A673 (cell line): ENCODE measurements around the gene CS. TPM values are rescaled to one million over a fixed set of nuclear protein-coding genes. Genes with fewer than 3 reads are reported as not detected.

Experiments
- BruUV-seq: library from RNA; stranded (reverse); fragments of 400-500 nt; replicated peaks from 2 replicates; lab custom pipeline; 2021; lab: Mats Ljungman, UMichigan
- CTCF ChIA-PET: fragments of 300-600 bp; sonication (Branson Sonifier 250); formaldehyde crosslinking; loops from one replicate; lab custom pipeline; 2022; ENCODE audit warnings: antibody characterized with exemption; lab: Charles Lee
- POLR2A ChIA-PET: fragments of 300-600 bp; sonication (Branson Sonifier 250); formaldehyde crosslinking; loops from one replicate; lab custom pipeline; 2022; ENCODE audit warnings: antibody characterized with exemption; ENCODE audit not compliant: low non-redundant PET; lab: Charles Lee
- DNase-seq: peaks from one replicate; pipeline ENCODE4 v3.0.0-alpha.2; 2015; ENCODE audit warnings: low spot score
- H3K27ac ChIP-seq: fragments of 200-600 bp; sonication (generic); 2 replicates; pipeline ENCODE4 v1.5.1; 2016; ENCODE audit warnings: mixed run types, low read depth, mild to moderate bottlenecking, mixed read lengths, antibody characterized with exemption, low read length; ENCODE audit not compliant: poor library complexity, severe bottlenecking
- H3K27me3 ChIP-seq: fragments of 200-600 bp; sonication (generic); replicated peaks from 2 replicates; pipeline ENCODE4 v1.6.1; 2017; ENCODE audit warnings: mixed run types, low read depth, mild to moderate bottlenecking, mixed read lengths, antibody characterized with exemption, low read length; ENCODE audit not compliant: insufficient read depth, poor library complexity
- H3K36me3 ChIP-seq: fragments of 200-600 bp; sonication (generic); 2 replicates; pipeline ENCODE4 v1.6.1; 2016; ENCODE audit warnings: mixed run types, mild to moderate bottlenecking, mixed read lengths, antibody characterized with exemption, low read length; ENCODE audit not compliant: insufficient read depth, poor library complexity, severe bottlenecking
- H3K4me1 ChIP-seq: fragments of 200-600 bp; sonication (generic); 2 replicates; pipeline ENCODE4 v1.6.1; 2017; ENCODE audit warnings: mixed run types, mild to moderate bottlenecking, mixed read lengths, antibody characterized with exemption, low read length; ENCODE audit not compliant: insufficient read depth, poor library complexity, severe bottlenecking
- H3K4me3 ChIP-seq: fragments of 200-600 bp; sonication (generic); 2 replicates; pipeline ENCODE4 v1.5.1; 2016; ENCODE audit warnings: low read depth, mixed run types, mild to moderate bottlenecking, mixed read lengths, low read length; ENCODE audit not compliant: poor library complexity, severe bottlenecking
- H3K9me3 ChIP-seq: fragments of 200-600 bp; sonication (generic); 2 replicates; pipeline ENCODE4 v1.6.1; 2016; ENCODE audit warnings: mixed run types, low read depth, mild to moderate bottlenecking, mixed read lengths, antibody characterized with exemption, low read length; ENCODE audit not compliant: poor library complexity, severe bottlenecking
- EZH2 ChIP-seq: fragments of 200-600 bp; sonication (generic); IDR thresholded peaks from 2 replicates; pipeline ENCODE4 v1.6.1; 2017; ENCODE audit warnings: borderline replicate concordance, low read depth, mild to moderate bottlenecking, mixed read lengths, antibody characterized with exemption, low read length; ENCODE audit not compliant: poor library complexity, severe bottlenecking
- intact Hi-C: fragments of 100-400 bp; cut with micrococcal nuclease; formaldehyde crosslinking; loops from one replicate; pipeline ENCODE4 v1.10.0; 2022; ENCODE audit not compliant: unreplicated experiment
- total RNA-seq: library from RNA; stranded (reverse); gene quantifications from 2 replicates; pipeline ENCODE4 v1.2.3, GENCODE V29; 2021
- TF ChIP-seq, protein P1 (sequence below): fragments of 300-800, 200-600 bp; sonication (generic); conservative IDR thresholded peaks from 2 replicates; pipeline ENCODE4 v1.5.1; 2017; ENCODE audit warnings: low read depth, mild to moderate bottlenecking, antibody characterized with exemption, low read length, moderate library complexity, mixed read lengths

Gene CS
- total RNA-seq, 1 experiment from 2014 or later, result 448 TPM

DNA sequence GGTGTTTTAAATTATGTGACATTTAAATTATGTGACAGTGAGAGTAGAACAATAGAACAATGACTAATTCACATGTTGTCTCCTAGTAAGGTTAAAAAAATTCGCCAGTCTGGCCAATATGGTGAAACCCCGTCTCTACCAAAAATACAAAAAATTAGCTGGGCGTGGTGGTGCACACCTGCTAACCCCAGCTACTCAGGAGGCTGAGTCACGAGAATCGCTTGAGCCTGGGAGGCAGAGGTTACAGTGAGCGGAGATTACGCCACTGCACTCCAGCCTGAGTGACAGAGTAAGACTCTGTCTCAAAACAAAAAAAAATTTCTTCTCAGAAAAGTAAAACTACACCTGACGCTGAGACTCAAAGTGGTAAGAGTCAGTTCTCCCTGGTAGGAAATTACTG is 2.7 kb downstream of the CS start:
- Histone ChIP-seq H3K4me1 (peaks cover 28% of the 10 kb centered on the region), H3K4me3 (no peak overlapping the region), H3K27me3 (no peaks in the 10 kb centered on the region), H3K27ac (peak overlapping the region; percentile 3), H3K9me3 (no peaks in the 10 kb centered on the region), H3K36me3 (peaks cover 9% of the 10 kb centered on the region)
- TF ChIP-seq EZH2, result no peak
- no TSS peak for BruUV-seq
- intact Hi-C loops, result no loop called here
- CTCF ChIA-PET, result no interaction called here
- DNase-seq, result no peak
- POLR2A ChIA-PET, result no interaction called here

DNA sequence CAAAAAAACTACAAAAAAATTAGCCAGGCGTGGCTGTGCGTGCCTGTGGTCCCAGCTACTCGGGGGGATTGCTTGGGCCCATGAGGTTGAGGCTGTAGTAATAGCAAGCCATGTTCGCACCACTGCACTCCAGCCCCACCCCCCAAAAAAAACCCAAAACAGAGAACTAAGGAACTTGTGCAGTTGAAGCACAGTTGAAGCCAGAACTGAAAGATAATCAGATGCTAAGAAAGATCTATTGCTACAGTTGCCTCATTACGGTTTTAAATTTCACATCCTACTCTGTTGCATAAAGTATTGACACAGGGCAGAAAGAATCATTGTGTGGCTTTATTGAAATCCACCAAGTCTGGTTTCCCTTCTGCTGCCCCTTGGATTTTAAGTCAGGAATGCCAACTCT is 3.8 kb downstream of the CS start:
- CTCF ChIA-PET, result no interaction called here
- Histone ChIP-seq H3K4me3 (no peak overlapping the region), H3K4me1 (peaks cover 28% of the 10 kb centered on the region), H3K27me3 (no peaks in the 10 kb centered on the region), H3K27ac (peak overlapping the region; percentile 3), H3K36me3 (peaks cover 14% of the 10 kb centered on the region), H3K9me3 (no peaks in the 10 kb centered on the region)
- intact Hi-C loops, result no loop called here
- BruUV-seq, result no TSS peak
- DNase-seq, result no peak
- TF ChIP-seq, protein P1, sequence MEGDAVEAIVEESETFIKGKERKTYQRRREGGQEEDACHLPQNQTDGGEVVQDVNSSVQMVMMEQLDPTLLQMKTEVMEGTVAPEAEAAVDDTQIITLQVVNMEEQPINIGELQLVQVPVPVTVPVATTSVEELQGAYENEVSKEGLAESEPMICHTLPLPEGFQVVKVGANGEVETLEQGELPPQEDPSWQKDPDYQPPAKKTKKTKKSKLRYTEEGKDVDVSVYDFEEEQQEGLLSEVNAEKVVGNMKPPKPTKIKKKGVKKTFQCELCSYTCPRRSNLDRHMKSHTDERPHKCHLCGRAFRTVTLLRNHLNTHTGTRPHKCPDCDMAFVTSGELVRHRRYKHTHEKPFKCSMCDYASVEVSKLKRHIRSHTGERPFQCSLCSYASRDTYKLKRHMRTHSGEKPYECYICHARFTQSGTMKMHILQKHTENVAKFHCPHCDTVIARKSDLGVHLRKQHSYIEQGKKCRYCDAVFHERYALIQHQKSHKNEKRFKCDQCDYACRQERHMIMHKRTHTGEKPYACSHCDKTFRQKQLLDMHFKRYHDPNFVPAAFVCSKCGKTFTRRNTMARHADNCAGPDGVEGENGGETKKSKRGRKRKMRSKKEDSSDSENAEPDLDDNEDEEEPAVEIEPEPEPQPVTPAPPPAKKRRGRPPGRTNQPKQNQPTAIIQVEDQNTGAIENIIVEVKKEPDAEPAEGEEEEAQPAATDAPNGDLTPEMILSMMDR, result no peak
- no peak for TF ChIP-seq EZH2
- POLR2A ChIA-PET, result no interaction called here

DNA sequence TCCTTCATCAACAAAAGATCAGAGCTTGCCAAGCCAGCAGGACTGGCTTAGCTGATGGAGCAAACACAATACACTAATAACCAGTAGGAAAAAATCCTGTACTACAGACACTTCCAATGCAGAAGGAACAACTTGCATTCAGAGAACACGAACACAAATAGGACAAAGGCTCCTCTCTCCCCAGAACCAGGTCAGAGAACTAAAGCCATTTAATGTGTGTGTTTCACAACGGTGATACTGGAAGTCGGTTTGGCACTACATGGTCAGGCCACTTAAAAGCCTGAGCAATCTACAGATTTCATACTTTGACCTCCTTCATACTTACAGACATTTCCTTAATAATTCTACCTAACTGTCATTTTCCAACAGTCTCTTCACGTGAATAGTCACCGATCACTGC is 6.3 kb downstream of the CS start:
- no peak overlapping the region for H3K27ac ChIP-seq
- H3K4me3 ChIP-seq, result no peak overlapping the region
- peaks cover 16% of the 10 kb centered on the region for H3K4me1 ChIP-seq
- peaks cover 26% of the 10 kb centered on the region for H3K36me3 ChIP-seq
- DNase-seq, result no peak
- H3K9me3 ChIP-seq, result no peaks in the 10 kb centered on the region
- CTCF ChIA-PET, result no interaction called here
- BruUV-seq, result no TSS peak
- intact Hi-C loops, result no loop called here
- POLR2A ChIA-PET, result no interaction called here
- no peak for TF ChIP-seq EZH2
- TF ChIP-seq, protein P1, result no peak
- no peaks in the 10 kb centered on the region for H3K27me3 ChIP-seq

DNA sequence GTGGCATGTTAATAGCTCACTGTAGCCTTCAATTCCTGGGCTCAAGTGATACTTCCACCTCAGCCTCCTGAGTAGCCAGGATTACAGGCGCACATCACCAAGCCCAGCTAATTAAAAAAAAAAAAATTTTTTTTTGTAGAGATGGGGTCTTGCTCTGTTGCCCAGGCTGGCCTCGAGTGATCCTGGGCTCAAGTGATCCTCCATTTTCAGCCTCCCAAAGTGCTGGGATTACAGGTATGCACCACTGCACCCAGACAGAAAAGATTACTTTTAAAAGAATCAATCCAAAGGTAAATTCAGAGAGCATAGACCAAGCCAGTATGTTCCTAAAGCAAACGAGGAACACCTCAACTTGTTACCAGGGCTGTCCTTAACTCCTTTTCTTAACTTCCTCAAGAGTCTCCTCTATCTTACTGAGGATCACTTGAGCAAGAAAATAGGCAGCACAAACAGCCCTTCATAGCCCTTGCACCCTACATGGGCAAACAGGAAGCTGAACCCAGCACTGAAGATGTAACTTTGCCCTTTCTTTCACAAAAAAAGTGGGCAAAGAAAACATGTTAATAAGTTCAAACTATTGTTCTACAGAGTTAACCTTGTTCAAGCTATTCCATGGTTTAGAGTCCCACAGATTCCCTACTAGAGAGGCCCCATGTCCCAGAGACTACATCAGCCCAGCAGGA is 11.3 kb downstream of the CS start:
- Histone ChIP-seq H3K36me3 (peaks cover 31% of the 10 kb centered on the region), H3K9me3 (no peaks in the 10 kb centered on the region), H3K4me1 (no peaks in the 10 kb centered on the region), H3K27me3 (no peaks in the 10 kb centered on the region), H3K4me3 (no peak overlapping the region), H3K27ac (no peak overlapping the region)
- intact Hi-C loops, result no loop called here
- TF ChIP-seq, protein P1, result no peak
- TF ChIP-seq EZH2, result no peak
- ChIA-PET CTCF (no interaction called here), POLR2A (no interaction called here)
- BruUV-seq, result no TSS peak
- no peak for DNase-seq
